ENCODE data around the gene DUSP15. TPM values are rescaled to one million over a fixed set of nuclear protein-coding genes. Genes with fewer than 3 reads are reported as not detected.

DUSP15 gene
- total RNA-seq, 4 donors from 2014 or later, result 1.6 to 45.6 (median 8.8) TPM; not detected in 1

DNA sequence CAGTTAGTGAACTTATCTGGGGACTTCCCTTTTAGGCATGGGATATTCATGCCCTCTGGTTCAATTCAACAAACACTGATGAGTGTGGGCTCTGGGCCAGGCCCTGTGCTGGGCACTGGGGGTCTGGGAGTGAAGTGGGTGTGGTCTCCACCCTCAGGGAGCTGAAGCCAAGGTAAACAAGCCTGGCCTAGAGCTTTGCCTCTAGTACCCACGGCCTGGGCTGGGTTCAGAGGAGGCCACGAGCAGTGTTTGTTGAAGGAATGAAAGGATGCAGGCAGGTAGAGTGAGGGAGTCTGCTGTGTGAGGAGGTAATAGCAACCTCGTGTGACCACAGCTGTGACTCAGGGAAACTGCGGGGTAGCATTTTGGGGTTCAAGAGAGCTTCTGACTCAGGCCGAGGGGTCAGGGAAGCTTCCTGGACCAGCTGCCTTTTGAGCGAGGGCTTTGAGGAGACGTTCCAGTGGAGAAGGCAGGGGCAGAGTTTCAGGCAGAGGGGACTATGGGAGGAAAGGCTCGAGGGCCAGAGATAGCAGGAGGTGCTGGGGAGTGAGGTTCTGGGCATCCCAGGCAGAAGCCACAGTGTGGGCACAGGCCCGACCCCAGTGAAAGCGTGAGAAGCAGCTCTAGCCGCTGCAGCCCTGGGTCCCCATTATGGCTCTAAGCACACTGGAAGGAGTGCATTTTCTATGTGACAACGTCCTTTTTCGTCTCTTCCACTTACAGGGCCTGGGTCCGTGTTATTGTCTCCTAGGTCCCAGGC lies 45.6 kb downstream of the DUSP15 start:
- Histone ChIP-seq H3K4me1 (no peaks in the 10 kb centered on the region), H3K9me3 (no peaks in the 10 kb centered on the region), H3K27me3 (no peaks in the 10 kb centered on the region), H3K36me3 (no peaks in the 10 kb centered on the region), H3K4me3 (no peak overlapping the region), H3K27ac (no peak overlapping the region)
- DNase-seq, result no peak
- intact Hi-C loops (cut with DNase I; ENCODE audit: low total_unique reads), result loop anchor here (5.0 kb wide), 2 partner anchors 208 to 268 kb away; no protein-coding TSS in a partner anchor
- no peak for TF ChIP-seq POLR2A (IDR thresholded peaks at IDR 0.05)
- TF ChIP-seq, protein P1, sequence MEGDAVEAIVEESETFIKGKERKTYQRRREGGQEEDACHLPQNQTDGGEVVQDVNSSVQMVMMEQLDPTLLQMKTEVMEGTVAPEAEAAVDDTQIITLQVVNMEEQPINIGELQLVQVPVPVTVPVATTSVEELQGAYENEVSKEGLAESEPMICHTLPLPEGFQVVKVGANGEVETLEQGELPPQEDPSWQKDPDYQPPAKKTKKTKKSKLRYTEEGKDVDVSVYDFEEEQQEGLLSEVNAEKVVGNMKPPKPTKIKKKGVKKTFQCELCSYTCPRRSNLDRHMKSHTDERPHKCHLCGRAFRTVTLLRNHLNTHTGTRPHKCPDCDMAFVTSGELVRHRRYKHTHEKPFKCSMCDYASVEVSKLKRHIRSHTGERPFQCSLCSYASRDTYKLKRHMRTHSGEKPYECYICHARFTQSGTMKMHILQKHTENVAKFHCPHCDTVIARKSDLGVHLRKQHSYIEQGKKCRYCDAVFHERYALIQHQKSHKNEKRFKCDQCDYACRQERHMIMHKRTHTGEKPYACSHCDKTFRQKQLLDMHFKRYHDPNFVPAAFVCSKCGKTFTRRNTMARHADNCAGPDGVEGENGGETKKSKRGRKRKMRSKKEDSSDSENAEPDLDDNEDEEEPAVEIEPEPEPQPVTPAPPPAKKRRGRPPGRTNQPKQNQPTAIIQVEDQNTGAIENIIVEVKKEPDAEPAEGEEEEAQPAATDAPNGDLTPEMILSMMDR (IDR thresholded peaks at IDR 0.05), result no peak

DNA sequence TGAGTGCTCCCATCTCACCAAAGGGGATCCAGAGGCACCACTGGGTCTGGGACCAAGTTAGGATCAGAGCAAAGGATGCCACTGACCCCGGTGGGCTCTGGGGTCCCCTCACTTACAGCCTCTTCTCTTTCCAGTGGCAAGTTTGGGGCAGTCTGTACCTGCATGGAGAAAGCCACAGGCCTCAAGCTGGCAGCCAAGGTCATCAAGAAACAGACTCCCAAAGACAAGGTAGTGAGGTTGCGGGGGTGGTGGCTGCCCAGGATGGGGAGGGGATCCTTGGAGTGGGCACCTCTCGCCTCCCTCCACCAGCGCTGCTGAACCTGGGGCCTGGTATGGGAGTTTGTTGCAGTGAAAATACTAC lies 46.2 kb downstream of the DUSP15 start:
- Histone ChIP-seq H3K4me3 (no peak overlapping the region), H3K36me3 (no peaks in the 10 kb centered on the region), H3K4me1 (no peaks in the 10 kb centered on the region), H3K27ac (no peak overlapping the region), H3K27me3 (no peaks in the 10 kb centered on the region), H3K9me3 (no peaks in the 10 kb centered on the region)
- no peak for TF ChIP-seq POLR2A (IDR thresholded peaks at IDR 0.05)
- TF ChIP-seq, protein P1 (IDR thresholded peaks at IDR 0.05), result no peak
- intact Hi-C loops (cut with DNase I; ENCODE audit: low total_unique reads), result loop anchor here (5.0 kb wide), 2 partner anchors 208 to 268 kb away; no protein-coding TSS in a partner anchor
- no peak for DNase-seq

DNA sequence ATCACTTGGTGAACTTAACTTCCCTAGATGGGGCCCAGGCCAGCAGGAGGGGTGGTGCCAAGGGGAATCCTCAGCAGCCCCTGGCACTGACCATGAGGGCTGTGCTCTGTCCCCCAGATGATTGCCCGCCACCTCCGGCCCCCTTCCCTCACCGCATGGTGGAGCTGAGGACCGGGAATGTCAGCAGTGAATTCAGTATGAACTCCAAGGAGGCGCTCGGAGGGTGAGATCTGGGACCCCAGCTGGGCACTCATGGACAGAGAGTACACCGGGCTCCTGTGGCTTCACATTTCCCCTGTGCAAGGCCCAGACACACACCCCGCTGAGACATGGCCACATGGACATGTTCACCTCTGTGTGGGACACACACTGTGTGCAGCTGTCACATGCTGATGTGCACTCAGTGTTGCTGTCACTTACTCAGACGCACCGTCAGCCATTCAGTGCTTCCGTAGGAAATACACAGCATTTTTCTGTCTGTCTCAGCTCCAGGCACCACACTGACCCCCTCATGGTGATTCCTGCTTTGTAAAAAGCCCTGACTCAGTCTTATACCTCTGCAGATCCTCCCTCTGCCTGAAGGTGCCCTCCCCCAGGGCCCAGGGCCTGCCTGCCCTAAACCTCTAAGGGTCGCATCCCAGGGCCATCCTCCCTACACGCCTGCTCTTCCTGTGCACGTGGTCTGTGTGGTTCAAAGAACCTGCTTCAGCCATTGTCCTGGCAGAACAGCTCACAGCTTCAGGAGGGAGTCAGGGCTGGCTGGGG lies 46.8 kb downstream of the DUSP15 start:
- no peak for DNase-seq

DNA sequence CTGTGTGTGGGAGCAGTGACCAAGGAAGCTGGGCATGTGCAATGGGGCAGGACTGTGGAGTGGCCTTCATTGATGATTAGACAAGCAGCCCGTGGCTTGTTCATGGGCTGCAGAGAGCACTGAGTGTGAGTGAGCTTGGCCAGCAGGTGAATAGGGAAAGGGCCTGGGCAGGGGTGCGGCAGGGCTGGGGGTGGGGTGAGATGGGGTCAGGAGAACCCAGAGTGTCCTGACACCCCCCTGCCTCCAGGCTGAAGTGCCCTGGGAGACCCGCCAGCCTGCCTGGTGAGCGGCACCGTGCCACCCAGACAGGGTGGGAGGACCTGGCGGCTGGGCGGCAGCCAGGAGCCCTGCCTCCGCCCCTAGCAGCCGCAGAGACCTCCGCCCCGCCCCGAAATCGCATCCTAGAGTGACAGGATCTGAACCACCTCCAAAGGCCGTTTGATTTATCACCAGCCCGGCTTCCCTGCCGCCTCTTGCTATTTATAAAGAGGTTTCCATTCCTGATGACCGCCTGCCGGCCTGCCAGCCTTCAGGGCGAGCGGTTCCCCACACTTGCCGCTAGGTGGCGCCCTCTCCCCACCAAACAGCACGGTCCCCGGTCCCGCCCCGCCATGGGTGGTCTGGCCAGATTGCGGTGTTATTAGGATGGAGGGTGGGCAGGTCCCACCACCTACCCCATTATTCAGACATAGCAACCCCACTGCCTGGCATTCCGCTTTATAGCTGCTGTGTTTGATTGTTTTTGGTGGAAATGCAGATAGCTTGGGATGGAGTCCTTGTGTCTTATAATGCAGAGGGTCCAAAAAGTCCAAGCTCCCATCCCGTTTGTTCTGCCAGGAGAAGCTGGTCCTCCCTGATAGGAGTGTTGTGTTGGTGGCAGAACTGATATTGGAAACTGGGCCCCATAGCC lies 47.7 kb downstream of the DUSP15 start:
- H3K36me3 ChIP-seq, result no peaks in the 10 kb centered on the region
- H3K27ac ChIP-seq, result no peak overlapping the region
- no peak overlapping the region for H3K4me3 ChIP-seq
- peak; percentile 72 to 83 for DNase-seq
- TF ChIP-seq, protein P1 (IDR thresholded peaks at IDR 0.05), result peak; percentile 98 to 99 (median 98)
- TF ChIP-seq POLR2A (IDR thresholded peaks at IDR 0.05), result no peak
- H3K9me3 ChIP-seq, result no peaks in the 10 kb centered on the region
- intact Hi-C loops (cut with DNase I; ENCODE audit: low total_unique reads), result loop anchor here (5.0 kb wide), 2 partner anchors 210 to 270 kb away; no protein-coding TSS in a partner anchor
- H3K27me3 ChIP-seq, result no peaks in the 10 kb centered on the region
- no peaks in the 10 kb centered on the region for H3K4me1 ChIP-seq

More for the DNA sequence above, 46.8 kb downstream of the DUSP15 start:
- Histone ChIP-seq H3K4me3 (no peak overlapping the region), H3K27ac (no peak overlapping the region), H3K27me3 (no peaks in the 10 kb centered on the region), H3K36me3 (no peaks in the 10 kb centered on the region), H3K9me3 (no peaks in the 10 kb centered on the region), H3K4me1 (no peaks in the 10 kb centered on the region)
- intact Hi-C loops (cut with DNase I; ENCODE audit: low total_unique reads), result loop anchor here (5.0 kb wide), 2 partner anchors 209 to 269 kb away; no protein-coding TSS in a partner anchor
- TF ChIP-seq, protein P1 (IDR thresholded peaks at IDR 0.05), result no peak
- TF ChIP-seq POLR2A (IDR thresholded peaks at IDR 0.05), result no peak
